ENCODE data around the gene NR1H4.

NR1H4 gene

GRCh38 chr12:100490056-100490455 lies 16.4 kb downstream of the NR1H4 start:
- H2AK5ac ChIP-seq (ENCODE audit: low read length, severe bottlenecking) = no peak overlapping the region
- H2AFZ ChIP-seq (ENCODE audit: low read depth, low read length) = no peak overlapping the region
- no peak overlapping the region for H4K8ac ChIP-seq (ENCODE audit: low read length)
- no peak overlapping the region for H3K23ac ChIP-seq (ENCODE audit: low read length in 2 of 2)
- no peak overlapping the region for H3K4ac ChIP-seq (ENCODE audit: low read depth in 1 of 2, low read length in 2 of 2)
- H2BK15ac ChIP-seq (ENCODE audit: low read depth, poor library complexity, severe bottlenecking) = no peak overlapping the region
- no peaks in the 10 kb centered on the region for H3K9me3 ChIP-seq (ENCODE audit: control insufficient read depth, low read length)
- 45% methylated on average over 1 of the region's 1 CpG for WGBS
- no peak overlapping the region for H3K14ac ChIP-seq (ENCODE audit: low read length in 2 of 2)
- no peaks in the 10 kb centered on the region for H3K79me1 ChIP-seq (replicated peaks; ENCODE audit: low read length, poor library complexity, severe bottlenecking)
- H2BK5ac ChIP-seq (ENCODE audit: low read depth, low read length, poor library complexity, severe bottlenecking) = no peak overlapping the region
- no peak overlapping the region for H2BK12ac ChIP-seq (ENCODE audit: low read length in 2 of 2)
- H3K4me2 ChIP-seq (ENCODE audit: low read length, poor library complexity, severe bottlenecking) = no peak overlapping the region
- no peaks in the 10 kb centered on the region for H3K36me3 ChIP-seq (ENCODE audit: control insufficient read depth in 1 of 2, insufficient read depth in 2 of 2, low read depth in 1 of 2, low read length in 2 of 2)
- H4K91ac ChIP-seq (ENCODE audit: low read length) = no peak overlapping the region
- H3K4me1 ChIP-seq (ENCODE audit: control insufficient read depth, insufficient read depth, low read depth, low read length) = no peaks in the 10 kb centered on the region
- no peak overlapping the region for H3K4me3 ChIP-seq (ENCODE audit: insufficient read depth in 1 of 2, low read depth in 1 of 2, low read length in 2 of 2)
- H3K18ac ChIP-seq (ENCODE audit: low read depth in 1 of 2, low read length in 2 of 2) = no peak overlapping the region
- no peak overlapping the region for H2BK120ac ChIP-seq (ENCODE audit: low read depth, low read length)
- no peak overlapping the region for H3K27ac ChIP-seq (ENCODE audit: low read length, poor library complexity, severe bottlenecking)
- H3K27me3 ChIP-seq (ENCODE audit: control insufficient read depth in 1 of 2, insufficient read depth in 1 of 2, low read length in 2 of 2) = no peaks in the 10 kb centered on the region
- H3K9ac ChIP-seq (ENCODE audit: low read length) = no peak overlapping the region
- DNase-seq = no peak

GRCh38 chr12:100491104-100491503 lies 17.4 kb downstream of the NR1H4 start:
- H3K9me3 ChIP-seq (ENCODE audit: control insufficient read depth, low read length) = no peaks in the 10 kb centered on the region
- H2BK5ac ChIP-seq (ENCODE audit: low read depth, low read length, poor library complexity, severe bottlenecking) = no peak overlapping the region
- 83% methylated on average over 2 of the region's 4 CpGs for WGBS
- H2BK15ac ChIP-seq (ENCODE audit: low read depth, poor library complexity, severe bottlenecking) = no peak overlapping the region
- H2BK12ac ChIP-seq (ENCODE audit: low read length in 2 of 2) = no peak overlapping the region
- H4K8ac ChIP-seq (ENCODE audit: low read length) = no peak overlapping the region
- H3K4ac ChIP-seq (ENCODE audit: low read depth in 1 of 2, low read length in 2 of 2) = no peak overlapping the region
- H3K18ac ChIP-seq (ENCODE audit: low read depth in 1 of 2, low read length in 2 of 2) = no peak overlapping the region
- H3K27me3 ChIP-seq (ENCODE audit: control insufficient read depth in 1 of 2, insufficient read depth in 1 of 2, low read length in 2 of 2) = no peaks in the 10 kb centered on the region
- H2AFZ ChIP-seq (ENCODE audit: low read depth, low read length) = no peak overlapping the region
- H3K4me2 ChIP-seq (ENCODE audit: low read length, poor library complexity, severe bottlenecking) = no peak overlapping the region
- H3K27ac ChIP-seq (ENCODE audit: low read length, poor library complexity, severe bottlenecking) = no peak overlapping the region
- no peak for DNase-seq
- H3K79me1 ChIP-seq (replicated peaks; ENCODE audit: low read length, poor library complexity, severe bottlenecking) = no peaks in the 10 kb centered on the region
- no peak overlapping the region for H2AK5ac ChIP-seq (ENCODE audit: low read length, severe bottlenecking)
- H3K14ac ChIP-seq (ENCODE audit: low read length in 2 of 2) = no peak overlapping the region
- H2BK120ac ChIP-seq (ENCODE audit: low read depth, low read length) = no peak overlapping the region
- H4K91ac ChIP-seq (ENCODE audit: low read length) = no peak overlapping the region
- no peaks in the 10 kb centered on the region for H3K4me1 ChIP-seq (ENCODE audit: control insufficient read depth, insufficient read depth, low read depth, low read length)
- H3K4me3 ChIP-seq (ENCODE audit: insufficient read depth in 1 of 2, low read depth in 1 of 2, low read length in 2 of 2) = no peak overlapping the region
- H3K9ac ChIP-seq (ENCODE audit: low read length) = no peak overlapping the region
- H3K36me3 ChIP-seq (ENCODE audit: control insufficient read depth in 1 of 2, insufficient read depth in 2 of 2, low read depth in 1 of 2, low read length in 2 of 2) = no peaks in the 10 kb centered on the region
- no peak overlapping the region for H3K23ac ChIP-seq (ENCODE audit: low read length in 2 of 2)

- Histone ChIP-seq H2AFZ (ENCODE audit: low read depth, low read length) (no peak overlapping the region), H3K36me3 (ENCODE audit: control insufficient read depth in 1 of 2, insufficient read depth in 2 of 2, low read depth in 1 of 2, low read length in 2 of 2) (no peaks in the 10 kb centered on the region), H3K4me3 (ENCODE audit: insufficient read depth in 1 of 2, low read depth in 1 of 2, low read length in 2 of 2) (no peak overlapping the region), H2BK120ac (ENCODE audit: low read depth, low read length) (no peak overlapping the region), H4K91ac (ENCODE audit: low read length) (no peak overlapping the region), H3K4ac (ENCODE audit: low read depth in 1 of 2, low read length in 2 of 2) (no peak overlapping the region), H3K79me1 (replicated peaks; ENCODE audit: low read length, poor library complexity, severe bottlenecking) (no peaks in the 10 kb centered on the region), H2BK15ac (ENCODE audit: low read depth, poor library complexity, severe bottlenecking) (no peak overlapping the region), H4K8ac (ENCODE audit: low read length) (no peak overlapping the region), H3K9me3 (ENCODE audit: control insufficient read depth, low read length) (no peaks in the 10 kb centered on the region), H2AK5ac (ENCODE audit: low read length, severe bottlenecking) (no peak overlapping the region), H3K27me3 (ENCODE audit: control insufficient read depth in 1 of 2, insufficient read depth in 1 of 2, low read length in 2 of 2) (no peaks in the 10 kb centered on the region), H3K4me2 (ENCODE audit: low read length, poor library complexity, severe bottlenecking) (no peak overlapping the region), H3K9ac (ENCODE audit: low read length) (no peak overlapping the region), H3K23ac (ENCODE audit: low read length in 2 of 2) (no peak overlapping the region), H2BK5ac (ENCODE audit: low read depth, low read length, poor library complexity, severe bottlenecking) (no peak overlapping the region), H2BK12ac (ENCODE audit: low read length in 2 of 2) (no peak overlapping the region), H3K4me1 (ENCODE audit: control insufficient read depth, insufficient read depth, low read depth, low read length) (no peaks in the 10 kb centered on the region), H3K18ac (ENCODE audit: low read depth in 1 of 2, low read length in 2 of 2) (no peak overlapping the region), H3K14ac (ENCODE audit: low read length in 2 of 2) (no peak overlapping the region), H3K27ac (ENCODE audit: low read length, poor library complexity, severe bottlenecking) (no peak overlapping the region)
- WGBS = 100% methylated on average over 2 of the region's 6 CpGs
- no peak for DNase-seq
Observed at GRCh38 chr12:100493396-100494012, 19.8 kb downstream of the NR1H4 start.

- H3K4ac ChIP-seq (ENCODE audit: low read depth in 1 of 2, low read length in 2 of 2) = no peak overlapping the region
- no peak overlapping the region for H4K91ac ChIP-seq (ENCODE audit: low read length)
- no peaks in the 10 kb centered on the region for H3K36me3 ChIP-seq (ENCODE audit: control insufficient read depth in 1 of 2, insufficient read depth in 2 of 2, low read depth in 1 of 2, low read length in 2 of 2)
- no peak overlapping the region for H2BK120ac ChIP-seq (ENCODE audit: low read depth, low read length)
- H3K4me3 ChIP-seq (ENCODE audit: insufficient read depth in 1 of 2, low read depth in 1 of 2, low read length in 2 of 2) = no peak overlapping the region
- H3K9me3 ChIP-seq (ENCODE audit: control insufficient read depth, low read length) = no peaks in the 10 kb centered on the region
- no peak overlapping the region for H3K27ac ChIP-seq (ENCODE audit: low read length, poor library complexity, severe bottlenecking)
- no peak overlapping the region for H2BK12ac ChIP-seq (ENCODE audit: low read length in 2 of 2)
- H2AFZ ChIP-seq (ENCODE audit: low read depth, low read length) = no peak overlapping the region
- H3K27me3 ChIP-seq (ENCODE audit: control insufficient read depth in 1 of 2, insufficient read depth in 1 of 2, low read length in 2 of 2) = no peaks in the 10 kb centered on the region
- no CpG with 5 or more reads among the region's 2 CpGs for WGBS
- no peak overlapping the region for H2BK5ac ChIP-seq (ENCODE audit: low read depth, low read length, poor library complexity, severe bottlenecking)
- no peak overlapping the region for H3K18ac ChIP-seq (ENCODE audit: low read depth in 1 of 2, low read length in 2 of 2)
- H2AK5ac ChIP-seq (ENCODE audit: low read length, severe bottlenecking) = no peak overlapping the region
- H3K9ac ChIP-seq (ENCODE audit: low read length) = no peak overlapping the region
- no peak overlapping the region for H2BK15ac ChIP-seq (ENCODE audit: low read depth, poor library complexity, severe bottlenecking)
- H3K14ac ChIP-seq (ENCODE audit: low read length in 2 of 2) = no peak overlapping the region
- DNase-seq = no peak
- H4K8ac ChIP-seq (ENCODE audit: low read length) = no peak overlapping the region
- no peak overlapping the region for H3K23ac ChIP-seq (ENCODE audit: low read length in 2 of 2)
- H3K79me1 ChIP-seq (replicated peaks; ENCODE audit: low read length, poor library complexity, severe bottlenecking) = no peaks in the 10 kb centered on the region
- no peak overlapping the region for H3K4me2 ChIP-seq (ENCODE audit: low read length, poor library complexity, severe bottlenecking)
- H3K4me1 ChIP-seq (ENCODE audit: control insufficient read depth, insufficient read depth, low read depth, low read length) = no peaks in the 10 kb centered on the region
Observed at GRCh38 chr12:100494026-100494425, 20.4 kb downstream of the NR1H4 start.

All from mesenchymal stem cell (in vitro differentiated cells and primary cell).